Measurements from ENCODE around the gene ZFPM1. TPM values are rescaled to one million over a fixed set of nuclear protein-coding genes. Genes with fewer than 3 reads are reported as not detected.
"Not testable (repeated sequence)": the region's sequence is repeated elsewhere in the genome, so short reads cannot be mapped to it uniquely, and the experiment has no call there.

ZFPM1 gene
- total RNA-seq, 2 experiments from 2014 or later, result 15.0 to 18.0 TPM

- CTCF ChIA-PET, result interaction anchor here (1.4 kb wide), 1 partner anchor 77 kb away, joined by 5 read pairs; no protein-coding TSS in a partner anchor
- H3K4me1 Mint-ChIP-seq (ENCODE audit: low read depth), result no peaks in the 10 kb centered on the region
- no peak for ATAC-seq
- H3K27me3 Mint-ChIP-seq, result no peaks in the 10 kb centered on the region
- peaks cover 4% of the 10 kb centered on the region for H3K9me3 Mint-ChIP-seq
- intact Hi-C loops (cut with micrococcal nuclease), result no loop called here
- H3K27ac Mint-ChIP-seq, result no peak overlapping the region
- no peak overlapping the region for H3K4me3 Mint-ChIP-seq
- DNase-seq, result no peak
- POLR2A ChIA-PET, result interaction anchor here (1.0 kb wide), 1 partner anchor 29 kb away, joined by 3 read pairs; no protein-coding TSS in a partner anchor
- H3K36me3 Mint-ChIP-seq (ENCODE audit: low read depth), result peaks cover 2% of the 10 kb centered on the region
- TF ChIP-seq CTCF (IDR thresholded peaks at IDR 0.05), result no peak
Measured at GRCh38 chr16:88514526-88515232, 61.6 kb downstream of the ZFPM1 start.

DNA sequence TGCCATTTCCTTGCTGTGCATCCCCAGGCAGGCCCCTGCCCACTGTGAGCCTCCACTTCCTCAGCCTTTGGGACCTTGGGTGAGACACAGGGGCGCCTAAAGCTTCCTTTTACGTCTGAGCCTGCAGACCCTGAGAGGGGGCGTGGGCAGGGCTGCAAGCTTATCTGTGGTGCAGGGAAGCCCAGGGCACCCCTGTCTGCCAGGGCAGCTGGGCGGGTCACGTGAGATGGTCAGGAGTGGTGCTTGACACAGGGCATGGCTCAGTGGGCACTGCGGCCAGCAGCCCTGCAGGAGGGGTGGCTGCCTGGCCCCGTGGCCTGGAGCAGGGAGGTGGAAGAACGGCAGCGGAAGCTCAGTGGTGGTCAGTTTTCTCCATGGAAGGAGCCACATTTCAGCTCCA, 62.3 kb downstream of the ZFPM1 start:
- no peak overlapping the region for H3K27ac Mint-ChIP-seq
- H3K9me3 Mint-ChIP-seq, result peaks cover 4% of the 10 kb centered on the region
- ATAC-seq, result no peak
- CTCF ChIA-PET, result interaction anchor here (1.4 kb wide), 1 partner anchor 78 kb away, joined by 5 read pairs; no protein-coding TSS in a partner anchor
- TF ChIP-seq CTCF (IDR thresholded peaks at IDR 0.05), result no peak
- peaks cover 4% of the 10 kb centered on the region for H3K36me3 Mint-ChIP-seq (ENCODE audit: low read depth)
- DNase-seq, result no peak
- H3K4me1 Mint-ChIP-seq (ENCODE audit: low read depth), result no peaks in the 10 kb centered on the region
- H3K4me3 Mint-ChIP-seq, result no peak overlapping the region
- intact Hi-C loops (cut with micrococcal nuclease), result no loop called here
- no peaks in the 10 kb centered on the region for H3K27me3 Mint-ChIP-seq
- POLR2A ChIA-PET, result interaction anchor here (1.0 to 1.1 kb wide), 2 partner anchors 30 to 85 kb away, joined by 3 read pairs; no protein-coding TSS in a partner anchor

GRCh38 chr16:88515925-88516594, 63.0 kb downstream of the ZFPM1 start:
- H3K36me3 Mint-ChIP-seq (ENCODE audit: low read depth), result peaks cover 4% of the 10 kb centered on the region
- H3K27me3 Mint-ChIP-seq, result no peaks in the 10 kb centered on the region
- H3K27ac Mint-ChIP-seq, result no peak overlapping the region
- DNase-seq, result no peak
- POLR2A ChIA-PET, result interaction anchor here (1.0 to 1.1 kb wide), 2 partner anchors 31 to 86 kb away, joined by 3 read pairs; no protein-coding TSS in a partner anchor
- intact Hi-C loops (cut with micrococcal nuclease), result no loop called here
- no peaks in the 10 kb centered on the region for H3K4me1 Mint-ChIP-seq (ENCODE audit: low read depth)
- peaks cover 4% of the 10 kb centered on the region for H3K9me3 Mint-ChIP-seq
- no peak for ATAC-seq
- H3K4me3 Mint-ChIP-seq, result no peak overlapping the region
- CTCF ChIA-PET, result interaction anchor here (1.4 kb wide), 1 partner anchor 79 kb away, joined by 5 read pairs; no protein-coding TSS in a partner anchor
- TF ChIP-seq CTCF (IDR thresholded peaks at IDR 0.05), result no peak

GRCh38 chr16:88516601-88517061, 63.6 kb downstream of the ZFPM1 start:
- ChIA-PET POLR2A (no interaction called here), CTCF (no interaction called here)
- Mint-ChIP-seq H3K27me3 (no peaks in the 10 kb centered on the region), H3K9me3 (peaks cover 4% of the 10 kb centered on the region), H3K4me3 (no peak overlapping the region), H3K36me3 (ENCODE audit: low read depth) (peaks cover 4% of the 10 kb centered on the region), H3K27ac (no peak overlapping the region), H3K4me1 (ENCODE audit: low read depth) (no peaks in the 10 kb centered on the region)
- TF ChIP-seq CTCF (IDR thresholded peaks at IDR 0.05), result no peak
- intact Hi-C loops (cut with micrococcal nuclease), result no loop called here
- ATAC-seq (no peak), DNase-seq (no peak)

DNA sequence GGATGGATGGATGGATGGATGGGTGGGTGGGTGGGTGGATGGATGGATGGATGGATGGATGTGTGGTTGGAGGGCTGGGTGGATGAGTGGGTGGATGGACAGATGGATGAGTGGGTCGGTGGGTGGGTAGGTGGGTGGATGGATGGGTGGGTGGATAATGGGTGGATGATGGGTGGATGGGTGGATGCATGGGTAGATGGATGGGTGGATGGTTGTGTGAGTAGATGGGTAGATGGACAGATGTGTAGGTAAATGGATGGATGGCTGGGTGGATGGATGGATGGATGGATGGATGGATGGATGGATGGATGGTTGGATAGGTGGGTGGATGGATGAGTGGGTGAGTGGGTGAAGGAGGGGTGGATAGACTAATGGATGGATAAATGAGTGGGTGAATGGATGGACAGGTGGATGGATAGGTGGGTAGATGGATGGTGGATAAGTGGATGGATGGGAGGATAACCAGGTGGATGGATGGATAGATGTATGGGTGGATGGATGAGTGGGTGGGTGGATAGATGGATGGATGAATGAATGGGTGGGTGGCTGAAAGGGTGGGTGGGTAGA, 64.2 kb downstream of the ZFPM1 start:
- H3K4me1 Mint-ChIP-seq (ENCODE audit: low read depth); H3K27me3 Mint-ChIP-seq; intact Hi-C loops (cut with micrococcal nuclease): not testable (repeated sequence)

DNA sequence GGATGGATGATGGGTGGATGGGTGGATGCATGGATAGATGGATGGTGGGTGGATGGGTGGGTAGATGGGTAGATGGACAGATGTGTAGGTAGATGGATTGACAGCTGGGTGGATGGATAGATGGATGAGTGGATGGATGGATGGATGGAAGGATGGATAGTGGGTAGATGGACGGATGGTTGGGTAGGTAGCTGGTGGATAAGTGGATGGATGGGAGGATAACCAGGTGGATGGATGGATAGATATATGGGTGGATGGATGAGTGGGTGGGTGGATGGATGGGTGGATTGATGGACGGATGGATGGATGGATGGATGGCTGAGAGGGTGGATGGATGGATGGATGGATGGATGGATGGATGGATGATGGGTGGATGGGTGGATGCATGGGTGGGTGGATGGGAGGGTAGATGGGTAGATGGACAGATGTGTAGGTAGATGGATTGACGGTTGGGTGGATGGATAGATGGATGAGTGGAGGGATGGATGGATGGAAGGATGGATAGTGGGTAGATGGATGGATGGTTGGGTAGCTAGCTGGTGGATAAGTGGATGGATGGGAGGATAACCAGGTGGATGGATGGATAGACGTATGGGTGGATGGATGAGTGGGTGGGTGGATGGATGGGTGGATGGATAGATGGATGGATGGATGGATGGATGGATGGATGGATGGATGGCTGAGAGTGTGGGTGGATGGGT, 65.5 kb downstream of the ZFPM1 start:
- DNase-seq; H3K27me3 Mint-ChIP-seq; H3K36me3 Mint-ChIP-seq (ENCODE audit: low read depth); intact Hi-C loops (cut with micrococcal nuclease); H3K4me3 Mint-ChIP-seq; H3K9me3 Mint-ChIP-seq; H3K4me1 Mint-ChIP-seq (ENCODE audit: low read depth); CTCF ChIA-PET; H3K27ac Mint-ChIP-seq; POLR2A ChIA-PET; ATAC-seq: not testable (repeated sequence)

More for the DNA sequence above, 64.2 kb downstream of the ZFPM1 start:
- H3K36me3 Mint-ChIP-seq (ENCODE audit: low read depth); CTCF ChIA-PET; H3K9me3 Mint-ChIP-seq; DNase-seq; ATAC-seq; H3K27ac Mint-ChIP-seq; H3K4me3 Mint-ChIP-seq: not testable (repeated sequence)
- POLR2A ChIA-PET, result interaction anchor here (0.7 kb wide), 1 partner anchor 39 kb away, joined by 3 read pairs; no protein-coding TSS in a partner anchor

All from activated CD8-positive, alpha-beta T cell treated with anti-CD3 and anti-CD28 coated beads for 36 hours (primary cell).